Peyer's patch (tissue), 4 donors: ENCODE measurements around the gene PIGU.

Source experiments
- CTCF ChIP-seq, 6 experiments: fragments of 450-650 bp in 4 of 6; fragments of 200-600 bp in 2 of 6; sonication (generic) in 1 of 6; IDR thresholded peaks; one replicate each; pipeline ENCODE4 v1.5.1; 2017 to 2019; ENCODE audit warnings: antibody characterized with exemption in 6 of 6, mild to moderate bottlenecking in 3 of 6, moderate library complexity in 1 of 6
- POLR2A ChIP-seq, 2 donors: fragments of 450-650 bp; IDR thresholded peaks; one replicate each; pipeline ENCODE4 v1.5.1; 2017; ENCODE audit warnings: antibody characterized with exemption in 2 of 2, mild to moderate bottlenecking in 2 of 2, moderate library complexity in 2 of 2

DNA sequence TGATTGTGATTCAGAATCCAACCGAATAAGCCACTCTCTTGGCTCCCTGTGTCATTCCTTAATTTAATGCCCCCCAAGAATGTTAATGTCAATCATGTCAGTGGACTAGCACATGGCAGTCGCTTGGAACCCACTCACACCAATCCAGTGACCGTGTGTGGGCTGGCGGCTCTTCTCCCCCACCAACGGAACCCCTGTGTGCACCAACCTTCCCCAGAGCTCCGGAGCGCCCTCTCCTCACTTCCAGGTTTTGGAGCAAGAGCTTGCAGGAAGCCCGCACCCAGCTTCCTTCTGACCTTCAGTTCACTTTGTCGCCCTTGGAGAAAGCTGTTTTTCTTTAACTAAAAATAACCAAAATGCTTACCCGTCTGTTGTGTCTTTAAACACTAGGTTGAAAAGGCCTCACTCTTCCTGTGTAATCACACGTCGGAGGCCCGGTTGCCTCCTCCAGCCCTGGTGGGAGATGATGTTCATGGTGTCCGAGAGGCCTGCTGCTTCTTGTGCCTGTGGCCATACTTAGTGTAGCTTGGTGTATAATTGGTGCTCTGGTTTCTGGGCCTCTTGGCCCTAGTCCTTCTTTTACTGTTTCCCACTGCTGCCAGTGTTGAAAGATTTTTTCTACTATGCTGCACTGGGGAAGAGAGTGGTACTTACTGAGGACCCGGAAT lies 136.2 kb downstream of the PIGU start:
- TF ChIP-seq CTCF (IDR thresholded peaks at IDR 0.05) (no peak), POLR2A (IDR thresholded peaks at IDR 0.05) (no peak)
